ENCODE measurements around the gene HMGB1. TPM values are rescaled to one million over a fixed set of nuclear protein-coding genes. Genes with fewer than 3 reads are reported as not detected.

The HMGB1 gene
- total and polyA plus RNA-seq, 2 donors (not counting 3 experiments of a cell fraction or from before 2014, with no cell fraction given): 111 to 670 TPM

GRCh38 chr13:30477346-30478195 is 11.8 kb upstream of the HMGB1 start:
- Histone ChIP-seq H3K4me1 (ENCODE audit: control insufficient read depth, extremely low read depth, insufficient read depth, low read length) (no peaks in the 10 kb centered on the region), H3K79me2 (ENCODE audit: control insufficient read depth, insufficient read depth, low read length) (no peaks in the 10 kb centered on the region), H2AFZ (ENCODE audit: low read depth, low read length) (no peak overlapping the region), H3K27me3 (ENCODE audit: control insufficient read depth in 2 of 2, insufficient read depth in 2 of 2, low read length in 2 of 2) (peaks cover 0 to 3% of the 10 kb centered on the region in 2 experiments), H3K9me1 (replicated peaks; ENCODE audit: control insufficient read depth, extremely low read depth, insufficient read depth, low read length) (no peaks in the 10 kb centered on the region), H3K9ac (replicated peaks; ENCODE audit: extremely low read depth, insufficient read depth, low read length) (no peak overlapping the region), H3K27ac (ENCODE audit: insufficient read depth, low read depth, low read length) (no peak overlapping the region), H3K4me3 (replicated peaks in 1 of 3; ENCODE audit: insufficient read depth in 1 of 3, low read depth in 1 of 3, low read length in 3 of 3) (no peak overlapping the region), H3K36me3 (ENCODE audit: control insufficient read depth in 2 of 2, extremely low read depth in 1 of 2, insufficient read depth in 2 of 2, low read length in 2 of 2) (no peaks in the 10 kb centered on the region), H4K20me1 (replicated peaks; ENCODE audit: control insufficient read depth, extremely low read depth, insufficient read depth, low read length) (no peaks in the 10 kb centered on the region), H3K9me3 (replicated peaks; ENCODE audit: control insufficient read depth, insufficient read depth, low read length) (no peaks in the 10 kb centered on the region), H3K4me2 (ENCODE audit: insufficient read depth, low read length) (no peak overlapping the region)
- CTCF ChIA-PET: no interaction called here
- POLR2A ChIA-PET: no interaction called here
- BruUV-seq (replicated peaks): no TSS peak
- DNase-seq (ENCODE audit: low read depth, low spot score): no peak
- intact Hi-C loops (cut with micrococcal nuclease) (no loop called here), dilution Hi-C loops (cut with MboI; ENCODE audit: extremely low pct_ligation_motif_present, low sequenced_read_pairs) (no loop called here)
- TF ChIP-seq MYC (IDR thresholded peaks at IDR 0.05; ENCODE audit: low read depth, low read length) (no peak), MAX (IDR thresholded peaks at IDR 0.05; ENCODE audit: insufficient read depth, insufficient read length) (no peak), GATA2 (IDR thresholded peaks at IDR 0.05; ENCODE audit: insufficient read depth, insufficient read length, low read depth, low read length) (no peak), POLR2A (IDR thresholded peaks at IDR 0.05; ENCODE audit: low read depth, low read length) (no peak), FOS (IDR thresholded peaks at IDR 0.05; ENCODE audit: borderline replicate concordance, insufficient read depth, low read length) (no peak), CTCF (IDR thresholded peaks at IDR 0.05; ENCODE audit: extremely low read depth in 1 of 2, insufficient read depth in 1 of 2, low read depth in 1 of 2, low read length in 2 of 2) (no peak), EZH2 (IDR thresholded peaks at IDR 0.05; ENCODE audit: borderline replicate concordance, low read depth, low read length, severe bottlenecking) (no peak), POLR2AphosphoS5 (IDR thresholded peaks at IDR 0.05; ENCODE audit: insufficient read depth, low read depth, low read length) (no peak), JUN (IDR thresholded peaks at IDR 0.05; ENCODE audit: borderline replicate concordance, insufficient read depth, insufficient read length, low read depth) (no peak)
- FAIRE-seq: no peak

Measured in endothelial cell of umbilical vein (primary cell).